H1 (cell line): Measurements from ENCODE around the gene PGAM2. TPM values are rescaled to one million over a fixed set of nuclear protein-coding genes. Genes with fewer than 3 reads are reported as not detected.

ENCODE experiments used
- CTCF ChIA-PET: fragments of 300-600 bp; sonication (Branson Sonifier 250); formaldehyde crosslinking; loops from one replicate; lab custom pipeline; 2021; ENCODE audit not compliant: partially characterized antibody; lab: Charles Lee
- POLR2A ChIA-PET: fragments of 300-600 bp; sonication (Branson Sonifier 250); formaldehyde crosslinking; loops from one replicate; lab custom pipeline; 2021; ENCODE audit warnings: inconsistent platforms; ENCODE audit not compliant: partially characterized antibody; lab: Charles Lee
- DNase-seq, 2 experiments: peaks; one replicate each; pipeline versions ENCODE4 v3.0.0 to v3.0.0-alpha.2; 2010 to 2022; ENCODE audit warnings: low spot score in 2 of 2, low read depth in 1 of 2, mixed read lengths in 1 of 2
- FAIRE-seq: peaks from 2 replicates; lab custom pipeline; 2011; peaks lifted over from hg19 to GRCh38; lab: Jason Lieb, UNC
- H2AFZ ChIP-seq: 2 replicates; pipeline ENCODE4 v1.8.1; 2012; ENCODE audit warnings: low read length, inconsistent platforms
- H2AK5ac ChIP-seq: 2 replicates; pipeline ENCODE4 v1.6.1; 2013; ENCODE audit warnings: low read depth, low read length
- H2BK120ac ChIP-seq: replicated peaks from 2 replicates; pipeline ENCODE3; 2013; ENCODE audit warnings: low read depth, low read length, inconsistent platforms
- H2BK12ac ChIP-seq: 2 replicates; pipeline ENCODE4 v1.6.1; 2013; ENCODE audit warnings: low read depth, low read length
- H2BK15ac ChIP-seq: 2 replicates; pipeline ENCODE4 v1.6.1; 2013; ENCODE audit warnings: low read length
- H2BK20ac ChIP-seq: 2 replicates; pipeline ENCODE4 v1.6.1; 2013; ENCODE audit warnings: low read length
- H2BK5ac ChIP-seq: 2 replicates; pipeline ENCODE4 v1.6.1; 2013; ENCODE audit warnings: low read depth, low read length
- H3K14ac ChIP-seq: 2 replicates; pipeline ENCODE4 v1.6.1; 2013; ENCODE audit warnings: inconsistent platforms; ENCODE audit not compliant: insufficient read length
- H3K18ac ChIP-seq: 2 replicates; pipeline ENCODE4 v1.6.1; 2013; ENCODE audit warnings: low read length; ENCODE audit errors: extremely low read depth
- H3K23ac ChIP-seq: 2 replicates; pipeline ENCODE4 v1.6.1; 2013; ENCODE audit warnings: inconsistent platforms; ENCODE audit not compliant: insufficient read length
- H3K23me2 ChIP-seq: 2 replicates; pipeline ENCODE4 v1.6.1; 2013; ENCODE audit warnings: low read depth, low read length
- H3K27ac ChIP-seq: 2 replicates; pipeline ENCODE4 v1.6.1; 2011; ENCODE audit warnings: low read depth, low read length, inconsistent platforms
- H3K27me3 ChIP-seq, 4 experiments: replicated peaks in 1 of 4; 1 replicate in 1 of 4; 2 replicates in 3 of 4; pipeline versions ENCODE4 v1.6.1 to v1.8.1; 2011 to 2013; ENCODE audit warnings: low read length in 3 of 4, mild to moderate bottlenecking in 3 of 4, inconsistent platforms in 2 of 4, mixed read lengths in 2 of 4, moderate library complexity in 1 of 4; ENCODE audit not compliant: control insufficient read depth in 3 of 4, insufficient read depth in 3 of 4; ENCODE audit errors: extremely low read depth in 1 of 4
- H3K36me3 ChIP-seq, 4 experiments: 2 replicates each; pipeline versions ENCODE4 v1.6.1 to v1.8.1; 2011 to 2013; ENCODE audit warnings: mild to moderate bottlenecking in 4 of 4, low read length in 3 of 4, moderate library complexity in 2 of 4, control low read depth in 1 of 4, inconsistent platforms in 1 of 4; ENCODE audit not compliant: insufficient read depth in 4 of 4, control insufficient read depth in 2 of 4
- H3K4ac ChIP-seq: replicated peaks from 2 replicates; pipeline ENCODE3; 2013; ENCODE audit warnings: low read length, low read depth, mixed read lengths, inconsistent platforms; ENCODE audit not compliant: insufficient read length
- H3K4me1 ChIP-seq, 4 experiments: replicated peaks in 1 of 4; 1 replicate in 1 of 4; 2 replicates in 3 of 4; pipeline versions ENCODE4 v1.6.1 to v1.8.1; 2011 to 2013; ENCODE audit warnings: low read length in 3 of 4, inconsistent platforms in 2 of 4, mixed read lengths in 1 of 4; ENCODE audit not compliant: insufficient read depth in 4 of 4, control insufficient read depth in 3 of 4
- H3K4me2 ChIP-seq, 2 experiments: 2 replicates each; pipeline versions ENCODE4 v1.6.1 to v1.8.1; 2011 to 2013; ENCODE audit warnings: low read depth in 2 of 2, low read length in 2 of 2, control low read depth in 1 of 2, inconsistent platforms in 1 of 2, mild to moderate bottlenecking in 1 of 2; ENCODE audit not compliant: insufficient read depth in 1 of 2
- H3K4me3 ChIP-seq, 4 experiments: fragments of 200-600, 300-600 bp in 1 of 4; sonication (generic), shearing (Covaris generic), sonication (Bioruptor Twin) in 1 of 4; 2 replicates each; pipeline versions ENCODE4 v1.5.1 to v1.8.1; 2011 to 2016; ENCODE audit warnings: low read length in 4 of 4, low read depth in 3 of 4, control low read depth in 2 of 4, inconsistent platforms in 2 of 4, mild to moderate bottlenecking in 2 of 4, mixed read lengths in 1 of 4, moderate library complexity in 1 of 4; ENCODE audit not compliant: insufficient read depth in 2 of 4; ENCODE audit errors: extremely low read depth in 1 of 4
- H3K56ac ChIP-seq: replicated peaks from 2 replicates; pipeline ENCODE3; 2013; ENCODE audit warnings: low read depth, mild to moderate bottlenecking, mixed read lengths, low read length, inconsistent platforms; ENCODE audit not compliant: insufficient read length
- H3K79me1 ChIP-seq: 2 replicates; pipeline ENCODE4 v1.6.1; 2013; ENCODE audit warnings: low read depth, low read length, control low read depth
- H3K79me2 ChIP-seq, 2 experiments: 2 replicates each; pipeline versions ENCODE4 v1.6.1 to v1.8.1; 2012 to 2013; ENCODE audit warnings: low read length in 2 of 2, mild to moderate bottlenecking in 2 of 2, inconsistent platforms in 1 of 2; ENCODE audit not compliant: insufficient read depth in 2 of 2, control insufficient read depth in 1 of 2
- H3K9ac ChIP-seq, 4 experiments: replicated peaks in 1 of 4; 1 replicate in 1 of 4; 2 replicates in 3 of 4; pipeline versions ENCODE4 v1.6.1 to v1.8.1; 2011 to 2013; ENCODE audit warnings: low read depth in 3 of 4, low read length in 3 of 4, control low read depth in 2 of 4, mild to moderate bottlenecking in 2 of 4, moderate library complexity in 2 of 4, inconsistent platforms in 1 of 4; ENCODE audit errors: extremely low read depth in 1 of 4
- H3K9me3 ChIP-seq, 2 experiments: 2 replicates each; pipeline versions ENCODE4 v1.6.1 to v1.8.1; 2012 to 2013; ENCODE audit warnings: mild to moderate bottlenecking in 2 of 2, moderate library complexity in 2 of 2, control low read depth in 1 of 2, inconsistent platforms in 1 of 2, low read depth in 1 of 2, low read length in 1 of 2, mixed read lengths in 1 of 2; ENCODE audit not compliant: insufficient read depth in 2 of 2
- H4K20me1 ChIP-seq, 2 experiments: replicated peaks in 1 of 2; 2 replicates each; pipeline versions ENCODE3 to v1.8.1; 2011 to 2013; ENCODE audit warnings: inconsistent platforms in 2 of 2, low read length in 2 of 2, mild to moderate bottlenecking in 1 of 2; ENCODE audit not compliant: insufficient read depth in 2 of 2, control insufficient read depth in 1 of 2
- H4K5ac ChIP-seq: 2 replicates; pipeline ENCODE4 v1.6.1; 2013; ENCODE audit warnings: low read length, low read depth, mixed read lengths, inconsistent platforms; ENCODE audit not compliant: insufficient read length
- H4K8ac ChIP-seq: 2 replicates; pipeline ENCODE4 v1.8.0; 2013; ENCODE audit warnings: mild to moderate bottlenecking, moderate library complexity, low read length, inconsistent platforms; ENCODE audit not compliant: insufficient read depth; ENCODE audit errors: extremely low read depth
- H4K91ac ChIP-seq: replicated peaks from 2 replicates; pipeline ENCODE3; 2013; ENCODE audit warnings: low read length, mixed read lengths, inconsistent platforms; ENCODE audit not compliant: insufficient read length
- ASH2L ChIP-seq: fragments of 200-600, 300-600 bp; sonication (generic); IDR thresholded peaks from one replicate; pipeline ENCODE4 v1.7.1; 2017; ENCODE audit warnings: low read length
- CEBPB ChIP-seq: IDR thresholded peaks from 2 replicates; pipeline ENCODE4 v1.6.1; 2012; ENCODE audit warnings: low read depth, low read length
- EZH2 ChIP-seq: fragments of 200-600 bp; sonication (generic); IDR thresholded peaks from 2 replicates; pipeline ENCODE4 v1.7.1; 2012; ENCODE audit warnings: low read depth, mild to moderate bottlenecking, moderate library complexity, low read length, inconsistent platforms; ENCODE audit not compliant: severe bottlenecking
- KDM1A ChIP-seq: fragments of 200-600, 300-600 bp; sonication (generic); IDR thresholded peaks from 2 replicates; pipeline ENCODE4 v1.7.1; 2016; ENCODE audit warnings: mild to moderate bottlenecking, low read length, borderline replicate concordance
- KDM4A ChIP-seq: IDR thresholded peaks from one replicate; pipeline ENCODE4 v1.7.1; 2012; ENCODE audit warnings: low read depth, mild to moderate bottlenecking, moderate library complexity, low read length, inconsistent platforms; ENCODE audit not compliant: severe bottlenecking
- NRF1 ChIP-seq: IDR thresholded peaks from 2 replicates; pipeline ENCODE4 v1.6.1; 2011; ENCODE audit warnings: mild to moderate bottlenecking, low read depth, low read length, improper control_type of control experiment
- PHF8 ChIP-seq: fragments of 200-600 bp; sonication (generic); conservative IDR thresholded peaks from 2 replicates; pipeline ENCODE4 v1.7.1; 2012; ENCODE audit warnings: low read depth, mild to moderate bottlenecking, inconsistent platforms, low read length, moderate library complexity
- RBBP5 ChIP-seq: IDR thresholded peaks from 2 replicates; pipeline ENCODE4 v1.7.1; 2012; ENCODE audit warnings: low read depth, mild to moderate bottlenecking, inconsistent platforms, low read length, moderate library complexity, borderline replicate concordance
- TEAD4 ChIP-seq: IDR thresholded peaks from 2 replicates; pipeline ENCODE4 v1.6.1; 2012; ENCODE audit warnings: low read depth, low read length, inconsistent platforms, mixed read lengths
- ZNF274 ChIP-seq: IDR thresholded peaks from 2 replicates; pipeline ENCODE4 v1.7.0; 2012; ENCODE audit warnings: low read length, borderline replicate concordance; ENCODE audit errors: extremely low read depth
- WGBS, 2 experiments: shearing (Covaris generic) in 1 of 2; methylation state at CpG; one replicate each; pipeline versions ENCODE4 v1.1.6 to v1.1.7; 2013 to 2015; ENCODE audit warnings: low lambda C conversion rate in 2 of 2, mixed read lengths in 2 of 2, inconsistent platforms in 1 of 2, low coverage in 1 of 2, missing lambda C conversion rate in 1 of 2; ENCODE audit not compliant: insufficient replicate concordance in 2 of 2, insufficient coverage in 1 of 2, insufficient read length in 1 of 2; ENCODE audit errors: extremely low coverage in 1 of 2, missing lambda C conversion rate in 1 of 2; 5-methylcytosine and 5-hydroxymethylcytosine counted together
- polyA plus RNA-seq, 7 experiments: library from polyadenylated mRNA; depleted of rRNA in 3 of 7; stranded (reverse) in 5 of 7; unstranded in 2 of 7; fragments of >200 nt in 5 of 7; fragments of 200-250 nt in 2 of 7; gene quantifications; 1 replicate in 5 of 7; 2 replicates in 1 of 7; 4 replicates in 1 of 7; pipeline versions ENCODE4 v1.2.1 to v1.2.3, GENCODE V29; 2011 to 2013; ENCODE audit warnings: missing spikeins in 2 of 7, mixed read lengths in 2 of 7
- total RNA-seq: library from RNA; stranded (reverse); fragmentation: NEBNext Ultra II Directional; extraction: Animal tissue kit (Norgen Biotek cat#: 25700); gene quantifications from 2 replicates; pipeline ENCODE4 v1.2.1, GENCODE V29; 2021

The PGAM2 gene
- total and polyA plus RNA-seq, 2 of the 8 experiments (the other 6 are each of a cell fraction or from before 2014, with no cell fraction given), result 2.1 to 2.9 TPM

- Histone ChIP-seq H3K18ac (no peak overlapping the region), H2BK20ac (0 out of 2 replicates have a peak overlapping the region, but pooled peaks have one; percentile 52), H3K9ac (peak overlapping the region in 1 of 4 experiments; percentile 29; a peak in 2 of 7 replicates), H3K79me2 (no peaks in the 10 kb centered on the region; a peak in 1 of 4 replicates), H4K8ac (no peak overlapping the region), H2AK5ac (no peak overlapping the region), H3K27me3 (peaks cover 0 to 29% (median 16%) of the 10 kb centered on the region in 4 experiments; a peak in 6 of 7 replicates), H3K27ac (no peak overlapping the region), H2BK15ac (peak overlapping the region; percentile 36; the same call in 1 of the 2 replicates), H3K56ac (no peak overlapping the region), H3K4ac (no peak overlapping the region), H2BK120ac (no peak overlapping the region), H4K91ac (no peak overlapping the region), H3K79me1 (peaks cover 4% of the 10 kb centered on the region; the same call in 1 of the 2 replicates), H3K4me3 (peak overlapping the region; percentile 52 to 87 (median 64)), H3K23ac (no peak overlapping the region), H3K23me2 (peaks cover 15% of the 10 kb centered on the region), H3K4me2 (peak overlapping the region; percentile 84 to 98), H4K5ac (no peak overlapping the region), H3K9me3 (no peaks in the 10 kb centered on the region), H4K20me1 (peaks cover 2 to 3% of the 10 kb centered on the region in 2 experiments), H2BK5ac (peak overlapping the region; percentile 35; the same call in 1 of the 2 replicates), H2BK12ac (no peak overlapping the region), H3K36me3 (no peaks in the 10 kb centered on the region; a peak in 2 of 8 replicates), H3K4me1 (peaks cover 0 to 12% (median 9%) of the 10 kb centered on the region in 4 experiments; a peak in 6 of 7 replicates), H3K14ac (no peak overlapping the region), H2AFZ (no peak overlapping the region)
- FAIRE-seq (no peak), DNase-seq (peak in 1 of 2 experiments; percentile 67)
- ChIA-PET POLR2A (interaction anchor here (1.0 to 2.0 kb wide), 6 partner anchors 10 to 111 kb away, joined by 3 to 13 read pairs (median 6); partner anchors contain the start of gene POLD2), CTCF (interaction anchor here (0.8 to 1.4 kb wide), 4 partner anchors 24 to 116 kb away, joined by 3 to 5 read pairs (median 4); no protein-coding TSS in a partner anchor)
- 20% methylated on average over 23 of the region's 28 CpGs; no CpG with 5 or more reads in 1 of the 2 experiments for WGBS, 2 experiments
- TF ChIP-seq PHF8 (no peak), KDM1A (no peak), TEAD4 (no peak), NRF1 (no peak), ASH2L (peak; percentile 74), KDM4A (peak; percentile 20), ZNF274 (no peak), CEBPB (peak; percentile 50; the same call in 1 of the 2 replicates), EZH2 (no peak), RBBP5 (peak; percentile 38)
Measured at GRCh38 chr7:44104860-44105771, 39.7 kb upstream of the PGAM2 start.
